ENCODE results near the gene BCL11A. TPM values are rescaled to one million over a fixed set of nuclear protein-coding genes. Genes with fewer than 3 reads are reported as not detected.

BCL11A gene
- total and polyA plus RNA-seq, 2 of the 13 experiments (the other 11 are each of a cell fraction or from before 2014, with no cell fraction given) = not detected

- TF ChIP-seq ZNF720 (CRISPR knock-in tag; IDR thresholded peaks at IDR 0.05) = no peak
- no peak for TF ChIP-seq JUND (CRISPR knock-in tag; IDR thresholded peaks at IDR 0.05)
Measured at GRCh38 chr2:60509066-60509465, 44.4 kb downstream of the BCL11A start (continued).

GRCh38 chr2:60508339-60508917 is 45.0 kb downstream of the BCL11A start:
- Histone ChIP-seq H3K36me3 (replicated peaks in 1 of 2; ENCODE audit: control insufficient read depth in 1 of 2, insufficient read depth in 2 of 2, low read length in 2 of 2) (no peaks in the 10 kb centered on the region), H4K20me1 (ENCODE audit: insufficient read depth, low read length) (no peaks in the 10 kb centered on the region), H3K79me2 (ENCODE audit: insufficient read depth, low read length) (no peaks in the 10 kb centered on the region), H3K27me3 (ENCODE audit: control insufficient read depth in 1 of 2, insufficient read depth in 2 of 2, low read length in 2 of 2) (peaks cover 2 to 62% of the 10 kb centered on the region in 2 experiments; a peak in 3 of 5 replicates), H3K9me3 (ENCODE audit: low read length) (no peaks in the 10 kb centered on the region), H3K4me3 (replicated peaks in 1 of 3; ENCODE audit: insufficient read depth in 1 of 3, low read depth in 2 of 3, low read length in 3 of 3) (no peak overlapping the region), H3K4me1 (ENCODE audit: insufficient read depth, low read length) (no peaks in the 10 kb centered on the region), H3K9ac (ENCODE audit: insufficient read depth, low read depth, low read length) (no peak overlapping the region), H3K27ac (ENCODE audit: extremely low read length, insufficient read depth, low read length) (no peak overlapping the region), H2AFZ (ENCODE audit: low read length) (no peak overlapping the region), H3K4me2 (ENCODE audit: low read depth, low read length) (no peak overlapping the region)
- intact Hi-C loops (cut with micrococcal nuclease; ENCODE audit: unreplicated experiment) = no loop called here
- 9% methylated on average over 7 of the region's 8 CpGs for WGBS (ENCODE audit: low lambda C conversion rate)
- ATAC-seq (peak; percentile 33), FAIRE-seq (no peak), DNase-seq (ENCODE audit: low spot score) (no peak)
- ChIA-PET POLR2A (no interaction called here), CTCF (ENCODE audit: low intra/inter-chr PET ratio, low total read pairs) (no interaction called here)
- no peak for TF ChIP-seq RBM22 (optimal IDR thresholded peaks at IDR 0.05; ENCODE audit: low read length)
- peak; percentile 64; the same call in 1 of the 2 replicates for TF ChIP-seq RBAK (CRISPR knock-in tag; IDR thresholded peaks at IDR 0.05)
- TF ChIP-seq FOXK1 (CRISPR knock-in tag; IDR thresholded peaks at IDR 0.05; ENCODE audit: borderline replicate concordance, low read depth) = no peak
- no TSS peak for BruUV-seq (replicated peaks)
- in situ Hi-C loops (cut with HindIII; ENCODE audit: extremely low pct_ligation_motif_present, low pct_unique_long_range_greater_than_20kb) = no loop called here

- H2AFZ ChIP-seq (ENCODE audit: low read length) = no peak overlapping the region
- WGBS (ENCODE audit: low lambda C conversion rate) = 41% methylated on average over 9 of the region's 9 CpGs
- FAIRE-seq (no peak), ATAC-seq (no peak), DNase-seq (ENCODE audit: low spot score) (no peak)
- H3K79me2 ChIP-seq (ENCODE audit: insufficient read depth, low read length) = no peaks in the 10 kb centered on the region
- no peak overlapping the region for H3K9ac ChIP-seq (ENCODE audit: insufficient read depth, low read depth, low read length)
- H3K36me3 ChIP-seq (replicated peaks in 1 of 2; ENCODE audit: control insufficient read depth in 1 of 2, insufficient read depth in 2 of 2, low read length in 2 of 2) = no peaks in the 10 kb centered on the region
- intact Hi-C loops (cut with micrococcal nuclease; ENCODE audit: unreplicated experiment) = no loop called here
- H3K9me3 ChIP-seq (ENCODE audit: low read length) = no peaks in the 10 kb centered on the region
- no peak overlapping the region for H3K27ac ChIP-seq (ENCODE audit: extremely low read length, insufficient read depth, low read length)
- BruUV-seq (replicated peaks) = no TSS peak
- no peak overlapping the region for H3K4me3 ChIP-seq (replicated peaks in 1 of 3; ENCODE audit: insufficient read depth in 1 of 3, low read depth in 2 of 3, low read length in 3 of 3)
- in situ Hi-C loops (cut with HindIII; ENCODE audit: extremely low pct_ligation_motif_present, low pct_unique_long_range_greater_than_20kb) = no loop called here
- POLR2A ChIA-PET = no interaction called here
- CTCF ChIA-PET (ENCODE audit: low intra/inter-chr PET ratio, low total read pairs) = no interaction called here
- H3K27me3 ChIP-seq (ENCODE audit: control insufficient read depth in 1 of 2, insufficient read depth in 2 of 2, low read length in 2 of 2) = peaks cover 4 to 57% of the 10 kb centered on the region in 2 experiments; a peak in 3 of 5 replicates
- H4K20me1 ChIP-seq (ENCODE audit: insufficient read depth, low read length) = no peaks in the 10 kb centered on the region
- no peak overlapping the region for H3K4me2 ChIP-seq (ENCODE audit: low read depth, low read length)
- no peaks in the 10 kb centered on the region for H3K4me1 ChIP-seq (ENCODE audit: insufficient read depth, low read length)
- TF ChIP-seq ZNF235 (CRISPR knock-in tag; IDR thresholded peaks at IDR 0.05; ENCODE audit: borderline replicate concordance) (no peak), PCBP1 (IDR thresholded peaks at IDR 0.05; ENCODE audit: borderline replicate concordance, low read depth, low read length) (peak; percentile 94), HNRNPK (IDR thresholded peaks at IDR 0.05; ENCODE audit: low read depth, low read length, poor library complexity, severe bottlenecking) (peak; percentile 100), ZNF180 (CRISPR knock-in tag; IDR thresholded peaks at IDR 0.05; ENCODE audit: borderline replicate concordance, low read depth) (no peak), NFE2L1 (CRISPR knock-in tag; IDR thresholded peaks at IDR 0.05; ENCODE audit: borderline replicate concordance) (no peak), GFI1 (CRISPR knock-in tag; IDR thresholded peaks at IDR 0.05; ENCODE audit: borderline replicate concordance) (no peak), POLR2A (IDR thresholded peaks at IDR 0.05; ENCODE audit: insufficient read depth in 1 of 2, low read depth in 2 of 2, low read length in 2 of 2) (no peak)
- TF ChIP-seq, protein P1, sequence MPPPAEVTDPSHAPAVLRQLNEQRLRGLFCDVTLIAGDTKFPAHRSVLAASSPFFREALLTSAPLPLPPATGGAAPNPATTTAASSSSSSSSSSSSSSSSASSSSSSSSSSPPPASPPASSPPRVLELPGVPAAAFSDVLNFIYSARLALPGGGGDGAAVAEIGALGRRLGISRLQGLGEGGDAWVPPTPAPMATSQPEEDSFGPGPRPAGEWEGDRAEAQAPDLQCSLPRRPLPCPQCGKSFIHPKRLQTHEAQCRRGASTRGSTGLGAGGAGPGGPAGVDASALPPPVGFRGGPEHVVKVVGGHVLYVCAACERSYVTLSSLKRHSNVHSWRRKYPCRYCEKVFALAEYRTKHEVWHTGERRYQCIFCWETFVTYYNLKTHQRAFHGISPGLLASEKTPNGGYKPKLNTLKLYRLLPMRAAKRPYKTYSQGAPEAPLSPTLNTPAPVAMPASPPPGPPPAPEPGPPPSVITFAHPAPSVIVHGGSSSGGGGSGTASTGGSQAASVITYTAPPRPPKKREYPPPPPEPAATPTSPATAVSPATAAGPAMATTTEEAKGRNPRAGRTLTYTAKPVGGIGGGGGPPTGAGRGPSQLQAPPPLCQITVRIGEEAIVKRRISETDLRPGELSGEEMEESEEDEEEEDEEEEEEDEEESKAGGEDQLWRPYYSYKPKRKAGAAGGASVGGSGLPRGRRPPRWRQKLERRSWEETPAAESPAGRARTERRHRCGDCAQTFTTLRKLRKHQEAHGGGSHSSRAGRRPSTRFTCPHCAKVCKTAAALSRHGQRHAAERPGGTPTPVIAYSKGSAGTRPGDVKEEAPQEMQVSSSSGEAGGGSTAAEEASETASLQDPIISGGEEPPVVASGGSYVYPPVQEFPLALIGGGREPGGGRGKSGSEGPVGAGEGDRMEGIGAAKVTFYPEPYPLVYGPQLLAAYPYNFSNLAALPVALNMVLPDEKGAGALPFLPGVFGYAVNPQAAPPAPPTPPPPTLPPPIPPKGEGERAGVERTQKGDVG (CRISPR knock-in tag; IDR thresholded peaks at IDR 0.05; ENCODE audit: borderline replicate concordance) = no peak
Measured at GRCh38 chr2:60507211-60507965, 46.1 kb downstream of the BCL11A start.

Measured in HepG2 (cell line).